GM18870 (cell line): ENCODE measurements around the gene LGALS3BP.

ENCODE experiments used
- ATAC-seq: cut with Tn5 transposase; IDR thresholded peaks from one replicate; pipeline ENCODE4 v1.9.1; 2021; ENCODE audit warnings: moderate library complexity; ENCODE audit not compliant: unreplicated experiment

LGALS3BP gene

DNA sequence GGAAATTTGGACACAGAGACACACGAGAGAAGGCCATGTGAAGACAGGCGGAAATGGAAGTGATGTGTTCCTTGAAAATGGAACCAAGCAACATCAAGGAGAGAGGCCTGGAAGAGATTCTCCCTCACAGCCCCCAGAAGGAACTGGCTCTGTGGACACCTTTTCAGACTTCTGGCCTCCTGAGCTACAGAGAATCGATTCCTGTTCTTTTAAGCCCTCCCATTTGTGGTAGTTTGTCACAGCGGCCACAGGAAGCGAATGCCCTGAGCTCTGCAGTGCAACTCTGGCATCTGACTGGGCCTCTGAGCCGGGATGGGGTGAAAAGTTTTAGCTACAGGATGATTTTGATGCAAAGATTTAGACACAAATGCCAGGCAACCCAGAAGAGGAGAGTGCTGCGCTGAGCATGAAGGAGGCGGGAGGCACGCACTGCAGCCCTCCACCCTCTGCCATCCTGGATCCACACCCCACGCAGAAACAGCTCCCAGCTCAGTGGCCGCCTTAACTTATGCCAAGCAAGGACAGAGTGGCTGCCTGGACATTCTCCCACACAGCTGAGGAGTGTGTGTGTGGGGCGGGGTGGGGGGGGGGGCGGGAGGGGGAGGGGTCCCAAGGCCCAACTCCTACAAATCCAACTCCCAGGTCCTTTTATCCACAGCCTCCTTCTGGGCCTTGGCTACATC, 56.8 kb downstream of the LGALS3BP start:
- ATAC-seq = no peak

DNA sequence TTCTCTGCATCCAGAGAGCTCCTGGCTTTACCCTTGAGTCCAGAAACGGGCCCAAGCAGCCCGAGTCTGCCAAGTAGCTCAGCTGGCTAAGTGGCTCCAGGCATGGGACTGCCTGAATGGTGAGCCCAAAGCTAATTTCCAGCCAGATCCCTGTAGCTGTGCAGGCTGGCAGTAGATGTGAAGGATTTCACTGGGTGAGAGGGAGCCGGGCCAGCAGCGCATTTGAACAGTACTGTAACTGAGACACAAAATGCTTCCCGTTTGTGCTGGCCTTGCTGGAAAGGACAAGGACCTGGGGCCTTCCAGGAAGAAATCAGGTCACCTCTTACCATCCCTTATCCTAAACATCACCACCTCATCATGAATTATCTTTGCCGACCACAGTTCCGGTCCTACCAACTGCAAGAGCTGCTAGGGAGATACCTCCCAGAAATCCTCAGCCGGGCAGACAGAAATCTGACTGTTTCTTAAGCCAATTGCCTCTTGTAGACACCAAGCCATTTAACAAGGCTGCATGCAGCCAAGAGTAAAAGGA, 58.2 kb downstream of the LGALS3BP start:
- no peak for ATAC-seq
